Measurements from ENCODE around the gene DNASE1.

The DNASE1 gene

GRCh38 chr16:3640207-3640606 lies 14.3 kb upstream of the DNASE1 start:
- Histone ChIP-seq H3K36me3 (ENCODE audit: insufficient read depth, low read length) (peaks cover 15% of the 10 kb centered on the region; the same call in 1 of the 2 replicates), H3K4me3 (ENCODE audit: low read depth, low read length, poor library complexity, severe bottlenecking) (no peak overlapping the region), H3K79me2 (ENCODE audit: insufficient read depth, low read length) (no peaks in the 10 kb centered on the region), H3K4me2 (ENCODE audit: low read length) (no peak overlapping the region), H3K27ac (ENCODE audit: low read depth, low read length, poor library complexity, severe bottlenecking) (no peak overlapping the region), H3K9me2 (ENCODE audit: low read depth, low read length) (no peaks in the 10 kb centered on the region), H2AFZ (ENCODE audit: low read length) (no peak overlapping the region), H3K9ac (ENCODE audit: low read length) (no peak overlapping the region), H3K4me1 (ENCODE audit: insufficient read depth, low read length, severe bottlenecking) (peaks cover 20% of the 10 kb centered on the region), H3F3A (ENCODE audit: insufficient read depth, low read length) (no peaks in the 10 kb centered on the region), H3K27me3 (ENCODE audit: insufficient read depth, low read length) (no peaks in the 10 kb centered on the region), H3K9me3 (ENCODE audit: low read length) (no peaks in the 10 kb centered on the region), H4K20me1 (ENCODE audit: insufficient read depth, low read length) (no peaks in the 10 kb centered on the region)
- TF ChIP-seq CTCF (IDR thresholded peaks at IDR 0.05; ENCODE audit: low read length) (no peak), EZH2 (IDR thresholded peaks at IDR 0.05; ENCODE audit: borderline replicate concordance, low read length) (no peak)

- H3K9ac ChIP-seq (ENCODE audit: low read length) = no peak overlapping the region
- H3K36me3 ChIP-seq (ENCODE audit: insufficient read depth, low read length) = peaks cover 15% of the 10 kb centered on the region; the same call in 1 of the 2 replicates
- H4K20me1 ChIP-seq (ENCODE audit: insufficient read depth, low read length) = no peaks in the 10 kb centered on the region
- no peaks in the 10 kb centered on the region for H3K27me3 ChIP-seq (ENCODE audit: insufficient read depth, low read length)
- H3K9me3 ChIP-seq (ENCODE audit: low read length) = no peaks in the 10 kb centered on the region
- H3K9me2 ChIP-seq (ENCODE audit: low read depth, low read length) = no peaks in the 10 kb centered on the region
- TF ChIP-seq CTCF (IDR thresholded peaks at IDR 0.05; ENCODE audit: low read length) (no peak), EZH2 (IDR thresholded peaks at IDR 0.05; ENCODE audit: borderline replicate concordance, low read length) (no peak)
- H3K4me1 ChIP-seq (ENCODE audit: insufficient read depth, low read length, severe bottlenecking) = peaks cover 25% of the 10 kb centered on the region
- no peaks in the 10 kb centered on the region for H3K79me2 ChIP-seq (ENCODE audit: insufficient read depth, low read length)
- H3K4me3 ChIP-seq (ENCODE audit: low read depth, low read length, poor library complexity, severe bottlenecking) = no peak overlapping the region
- H3K4me2 ChIP-seq (ENCODE audit: low read length) = no peak overlapping the region
- H3K27ac ChIP-seq (ENCODE audit: low read depth, low read length, poor library complexity, severe bottlenecking) = no peak overlapping the region
- no peaks in the 10 kb centered on the region for H3F3A ChIP-seq (ENCODE audit: insufficient read depth, low read length)
- no peak overlapping the region for H2AFZ ChIP-seq (ENCODE audit: low read length)
These were observed 13.6 kb upstream of the DNASE1 start for GRCh38 chr16:3640632-3641501.

- Histone ChIP-seq H3K9ac (ENCODE audit: low read length) (no peak overlapping the region), H3K27me3 (ENCODE audit: insufficient read depth, low read length) (no peaks in the 10 kb centered on the region), H3K9me2 (ENCODE audit: low read depth, low read length) (no peaks in the 10 kb centered on the region), H2AFZ (ENCODE audit: low read length) (no peak overlapping the region), H3K9me3 (ENCODE audit: low read length) (no peaks in the 10 kb centered on the region), H3K4me1 (ENCODE audit: insufficient read depth, low read length, severe bottlenecking) (peaks cover 22% of the 10 kb centered on the region), H3K4me2 (ENCODE audit: low read length) (no peak overlapping the region), H3F3A (ENCODE audit: insufficient read depth, low read length) (no peaks in the 10 kb centered on the region), H3K79me2 (ENCODE audit: insufficient read depth, low read length) (no peaks in the 10 kb centered on the region), H3K27ac (ENCODE audit: low read depth, low read length, poor library complexity, severe bottlenecking) (no peak overlapping the region), H3K36me3 (ENCODE audit: insufficient read depth, low read length) (peaks cover 15% of the 10 kb centered on the region; the same call in 1 of the 2 replicates), H3K4me3 (ENCODE audit: low read depth, low read length, poor library complexity, severe bottlenecking) (no peak overlapping the region), H4K20me1 (ENCODE audit: insufficient read depth, low read length) (no peaks in the 10 kb centered on the region)
- TF ChIP-seq EZH2 (IDR thresholded peaks at IDR 0.05; ENCODE audit: borderline replicate concordance, low read length) (no peak), CTCF (IDR thresholded peaks at IDR 0.05; ENCODE audit: low read length) (no peak)
These were observed 12.6 kb upstream of the DNASE1 start for GRCh38 chr16:3641801-3642396.
